HL-60 (cell line): ENCODE measurements around the gene HLCS.

ENCODE experiments used
- CTCF ChIP-seq: IDR thresholded peaks from one replicate; pipeline ENCODE4 v1.5.1; 2011; ENCODE audit warnings: low read length, control low read depth, inconsistent platforms; ENCODE audit not compliant: insufficient read depth
- GABPA ChIP-seq: IDR thresholded peaks from 2 replicates; pipeline ENCODE4 v1.6.1; 2012; ENCODE audit warnings: low read depth
- POLR2AphosphoS5 ChIP-seq: IDR thresholded peaks from 2 replicates; pipeline ENCODE4 v1.6.1; 2012; ENCODE audit warnings: low read depth
- REST ChIP-seq: IDR thresholded peaks from 2 replicates; pipeline ENCODE4 v1.6.1; 2012; ENCODE audit warnings: low read depth; ENCODE audit not compliant: insufficient replicate concordance
- SPI1 ChIP-seq: IDR thresholded peaks from 2 replicates; pipeline ENCODE4 v1.6.1; 2012; ENCODE audit warnings: low read depth, mild to moderate bottlenecking, borderline replicate concordance

GRCh38 chr21:36990508-36991205 lies 24.2 kb upstream of the HLCS start:
- TF ChIP-seq CTCF: no peak
- TF ChIP-seq SPI1: no peak
- no peak for TF ChIP-seq REST
- no peak for TF ChIP-seq GABPA
- no peak for TF ChIP-seq POLR2AphosphoS5
